ENCODE measurements around the gene FAM124A. TPM values are rescaled to one million over a fixed set of nuclear protein-coding genes. Genes with fewer than 3 reads are reported as not detected.

The FAM124A gene
- total RNA-seq, 1 donor from 2014 or later, result 2.4 TPM

- Mint-ChIP-seq H3K27me3 (ENCODE audit: low read depth) (no peaks in the 10 kb centered on the region), H3K4me1 (ENCODE audit: low read depth) (peaks cover 35% of the 10 kb centered on the region), H3K4me3 (ENCODE audit: unreplicated experiment) (no peak overlapping the region), H3K27ac (ENCODE audit: unreplicated experiment) (no peak overlapping the region), H3K9me3 (ENCODE audit: low read depth) (no peaks in the 10 kb centered on the region), H3K36me3 (ENCODE audit: low read depth) (no peaks in the 10 kb centered on the region)
- TF ChIP-seq, protein P1, sequence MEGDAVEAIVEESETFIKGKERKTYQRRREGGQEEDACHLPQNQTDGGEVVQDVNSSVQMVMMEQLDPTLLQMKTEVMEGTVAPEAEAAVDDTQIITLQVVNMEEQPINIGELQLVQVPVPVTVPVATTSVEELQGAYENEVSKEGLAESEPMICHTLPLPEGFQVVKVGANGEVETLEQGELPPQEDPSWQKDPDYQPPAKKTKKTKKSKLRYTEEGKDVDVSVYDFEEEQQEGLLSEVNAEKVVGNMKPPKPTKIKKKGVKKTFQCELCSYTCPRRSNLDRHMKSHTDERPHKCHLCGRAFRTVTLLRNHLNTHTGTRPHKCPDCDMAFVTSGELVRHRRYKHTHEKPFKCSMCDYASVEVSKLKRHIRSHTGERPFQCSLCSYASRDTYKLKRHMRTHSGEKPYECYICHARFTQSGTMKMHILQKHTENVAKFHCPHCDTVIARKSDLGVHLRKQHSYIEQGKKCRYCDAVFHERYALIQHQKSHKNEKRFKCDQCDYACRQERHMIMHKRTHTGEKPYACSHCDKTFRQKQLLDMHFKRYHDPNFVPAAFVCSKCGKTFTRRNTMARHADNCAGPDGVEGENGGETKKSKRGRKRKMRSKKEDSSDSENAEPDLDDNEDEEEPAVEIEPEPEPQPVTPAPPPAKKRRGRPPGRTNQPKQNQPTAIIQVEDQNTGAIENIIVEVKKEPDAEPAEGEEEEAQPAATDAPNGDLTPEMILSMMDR (IDR thresholded peaks at IDR 0.05), result no peak
- no peak for DNase-seq (ENCODE audit: low spot score)
Observed at GRCh38 chr13:51275101-51275500, 52.9 kb downstream of the FAM124A start.

DNA sequence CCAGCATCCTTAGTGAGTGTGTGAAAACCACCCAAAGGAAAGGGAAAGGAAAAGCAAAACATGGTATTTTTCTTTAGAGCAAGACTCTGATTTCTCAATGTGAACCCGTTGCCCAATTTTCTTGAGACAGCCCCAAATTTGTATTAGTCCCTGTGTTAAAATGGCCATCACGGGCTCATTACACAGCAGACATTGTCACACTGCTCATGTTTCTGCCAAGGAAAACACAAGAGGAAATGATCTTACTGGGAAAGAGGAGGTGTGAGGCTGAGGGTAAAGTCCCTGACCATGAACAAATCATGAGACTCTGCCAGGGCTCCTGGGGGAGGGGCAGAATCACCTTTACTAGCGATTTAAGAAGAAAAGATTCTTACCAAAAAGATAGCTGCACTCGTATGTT, 54.4 kb downstream of the FAM124A start:
- peaks cover 3% of the 10 kb centered on the region for H3K36me3 Mint-ChIP-seq (ENCODE audit: low read depth)
- DNase-seq (ENCODE audit: low spot score), result no peak
- no peak overlapping the region for H3K4me3 Mint-ChIP-seq (ENCODE audit: unreplicated experiment)
- H3K27me3 Mint-ChIP-seq (ENCODE audit: low read depth), result no peaks in the 10 kb centered on the region
- TF ChIP-seq, protein P1 (IDR thresholded peaks at IDR 0.05), result no peak
- H3K27ac Mint-ChIP-seq (ENCODE audit: unreplicated experiment), result no peak overlapping the region
- no peaks in the 10 kb centered on the region for H3K9me3 Mint-ChIP-seq (ENCODE audit: low read depth)
- H3K4me1 Mint-ChIP-seq (ENCODE audit: low read depth), result peaks cover 22% of the 10 kb centered on the region

DNA sequence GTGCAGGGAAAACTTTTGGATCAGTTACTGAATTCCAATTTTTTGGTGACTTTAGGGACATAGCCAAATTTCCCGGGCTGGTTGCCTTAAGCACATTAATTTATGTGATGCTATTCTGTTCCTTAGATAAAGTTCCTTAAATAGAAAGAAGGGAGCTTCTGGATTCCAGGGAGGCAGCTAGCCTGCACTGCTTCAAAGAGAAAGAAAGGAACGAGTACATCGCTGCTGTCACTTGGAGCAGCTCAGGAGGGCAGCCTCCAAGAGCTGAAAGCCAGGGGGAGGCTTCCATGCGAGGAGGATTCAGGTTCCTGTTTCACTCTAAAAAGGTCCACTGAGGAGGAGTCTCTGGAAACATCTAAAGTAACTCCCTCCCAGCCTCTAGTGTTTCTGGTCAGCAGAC, 55.7 kb downstream of the FAM124A start:
- Mint-ChIP-seq H3K27ac (ENCODE audit: unreplicated experiment) (no peak overlapping the region), H3K9me3 (ENCODE audit: low read depth) (no peaks in the 10 kb centered on the region), H3K36me3 (ENCODE audit: low read depth) (peaks cover 3% of the 10 kb centered on the region), H3K4me3 (ENCODE audit: unreplicated experiment) (no peak overlapping the region), H3K27me3 (ENCODE audit: low read depth) (no peaks in the 10 kb centered on the region), H3K4me1 (ENCODE audit: low read depth) (peaks cover 20% of the 10 kb centered on the region)
- no peak for DNase-seq (ENCODE audit: low spot score)
- TF ChIP-seq, protein P1 (IDR thresholded peaks at IDR 0.05), result no peak

- H3K27me3 Mint-ChIP-seq (ENCODE audit: low read depth), result no peaks in the 10 kb centered on the region
- no peaks in the 10 kb centered on the region for H3K9me3 Mint-ChIP-seq (ENCODE audit: low read depth)
- no peak overlapping the region for H3K27ac Mint-ChIP-seq (ENCODE audit: unreplicated experiment)
- peaks cover 3% of the 10 kb centered on the region for H3K36me3 Mint-ChIP-seq (ENCODE audit: low read depth)
- H3K4me1 Mint-ChIP-seq (ENCODE audit: low read depth), result peaks cover 20% of the 10 kb centered on the region
- TF ChIP-seq, protein P1 (IDR thresholded peaks at IDR 0.05), result no peak
- no peak for DNase-seq (ENCODE audit: low spot score)
- no peak overlapping the region for H3K4me3 Mint-ChIP-seq (ENCODE audit: unreplicated experiment)
Observed at GRCh38 chr13:51278426-51279130, 56.4 kb downstream of the FAM124A start.

GRCh38 chr13:51280379-51280940, 58.3 kb downstream of the FAM124A start:
- DNase-seq (ENCODE audit: low spot score), result no peak
- peaks cover 3% of the 10 kb centered on the region for H3K36me3 Mint-ChIP-seq (ENCODE audit: low read depth)
- H3K9me3 Mint-ChIP-seq (ENCODE audit: low read depth), result no peaks in the 10 kb centered on the region
- no peaks in the 10 kb centered on the region for H3K27me3 Mint-ChIP-seq (ENCODE audit: low read depth)
- H3K4me3 Mint-ChIP-seq (ENCODE audit: unreplicated experiment), result no peak overlapping the region
- H3K27ac Mint-ChIP-seq (ENCODE audit: unreplicated experiment), result no peak overlapping the region
- TF ChIP-seq, protein P1 (IDR thresholded peaks at IDR 0.05), result no peak
- peaks cover 20% of the 10 kb centered on the region for H3K4me1 Mint-ChIP-seq (ENCODE audit: low read depth)

Data from chondrocyte (in vitro differentiated cells).